Aorta (tissue), 5 donors: ENCODE data around the gene ANKRD34C. TPM values are rescaled to one million over a fixed set of nuclear protein-coding genes. Genes with fewer than 3 reads are reported as not detected.
A peak's percentile ranks its signal among the peaks of the same experiment; 100 is the strongest.

ENCODE experiments used
- ATAC-seq: fragments of 200-7000 bp; cut with Tn5 transposase; one replicate; pipeline ENCODE4 v1.9.1; 2022; ENCODE audit warnings: moderate library complexity; ENCODE audit not compliant: low FRiP score
- DNase-seq, 2 donors: peaks; one replicate each; pipeline ENCODE4 v3.0.0-alpha.2; 2020
- H3K27ac ChIP-seq, 2 donors: one replicate each; pipeline ENCODE4 v1.5.1; 2013; ENCODE audit warnings: low read length in 2 of 2, mild to moderate bottlenecking in 2 of 2, moderate library complexity in 2 of 2, control low read depth in 1 of 2, inconsistent platforms in 1 of 2, low read depth in 1 of 2
- H3K27me3 ChIP-seq, 2 donors: one replicate each; pipeline ENCODE4 v1.6.1; 2013; ENCODE audit warnings: control low read depth in 1 of 2, low read length in 1 of 2, mild to moderate bottlenecking in 1 of 2, moderate library complexity in 1 of 2; ENCODE audit not compliant: insufficient read depth in 2 of 2, control insufficient read depth in 1 of 2
- H3K36me3 ChIP-seq, 2 donors: one replicate each; pipeline ENCODE4 v1.6.1; 2013; ENCODE audit warnings: control low read depth in 1 of 2, low read length in 1 of 2, mild to moderate bottlenecking in 1 of 2; ENCODE audit not compliant: insufficient read depth in 2 of 2, control insufficient read depth in 1 of 2
- H3K4me1 ChIP-seq, 2 donors: one replicate each; pipeline ENCODE4 v1.6.1; 2013; ENCODE audit warnings: low read length in 2 of 2, control low read depth in 1 of 2, mild to moderate bottlenecking in 1 of 2, moderate library complexity in 1 of 2; ENCODE audit not compliant: insufficient read depth in 2 of 2, control insufficient read depth in 1 of 2
- H3K4me3 ChIP-seq, 2 donors: one replicate each; pipeline ENCODE4 v1.5.1; 2013; ENCODE audit warnings: low read length in 2 of 2, control low read depth in 1 of 2, mild to moderate bottlenecking in 1 of 2
- H3K9me3 ChIP-seq: one replicate; pipeline ENCODE4 v1.6.1; 2013; ENCODE audit warnings: mild to moderate bottlenecking, low read length; ENCODE audit not compliant: control insufficient read depth
- WGBS, 2 donors: extraction: QIAGEN DNeasy Blood & Tissue Kit; methylation state at CpG; one replicate each; pipeline ENCODE4 v1.1.7; 2013; 5-methylcytosine and 5-hydroxymethylcytosine counted together
- intact Hi-C, 2 donors: fragments of 100-400 bp; cut with DNase I; formaldehyde crosslinking; loops; one replicate each; pipeline versions ENCODE4 v1.14.2 to v1.15.0; 2022
- polyA plus RNA-seq, 2 donors: library from polyadenylated mRNA; stranded (reverse); fragments of 200-250 nt; gene quantifications; one replicate each; pipeline ENCODE4 v1.2.3, GENCODE V29; 2013
- total RNA-seq, 2 donors: library from RNA; stranded (reverse); fragmentation: NEBNext Ultra II Directional; extraction: Animal tissue kit (Norgen Biotek cat#: 25700); gene quantifications; one replicate each; pipeline ENCODE4 v1.2.1, GENCODE V29; 2021
- donor health status: healthy with polysubstance abuse.
- donor health status: Bipolar disorder and iron deficiency.
- donor health status: DM: no; HTN: no; CAD: no.
- donor health status: DM: no; HTN: no; CAD: no.
- donor health status: DM: yes; HTN: yes; CAD: no.

ANKRD34C gene
- total and polyA plus RNA-seq, 4 donors = 0.30 to 0.42 TPM; not detected in 2

- no peaks in the 10 kb centered on the region for H3K36me3 ChIP-seq
- no peaks in the 10 kb centered on the region for H3K27me3 ChIP-seq
- no peaks in the 10 kb centered on the region for H3K4me1 ChIP-seq
- intact Hi-C loops = no loop called here
- 18 to 20% methylated on average over 3 of the region's 3 CpGs for WGBS, 2 donors
- DNase-seq = no peak
- peak; percentile 54 for ATAC-seq
- H3K9me3 ChIP-seq = no peaks in the 10 kb centered on the region
- no peak overlapping the region for H3K4me3 ChIP-seq
- no peak overlapping the region for H3K27ac ChIP-seq
Observed at GRCh38 chr15:79265987-79266579, 16.4 kb upstream of the ANKRD34C start.

- peak; percentile 72 for ATAC-seq
- peaks cover 0 to 4% of the 10 kb centered on the region in 2 donors for H3K27me3 ChIP-seq
- H3K4me1 ChIP-seq = no peaks in the 10 kb centered on the region
- DNase-seq = peak; percentile 54 to 85
- H3K27ac ChIP-seq = no peak overlapping the region
- intact Hi-C loops = no loop called here
- WGBS, 2 donors = 9 to 11% methylated on average over 46 of the region's 46 CpGs
- no peaks in the 10 kb centered on the region for H3K36me3 ChIP-seq
- H3K9me3 ChIP-seq = no peaks in the 10 kb centered on the region
- H3K4me3 ChIP-seq = no peak overlapping the region
Observed at GRCh38 chr15:79283252-79284048, 928 bp downstream of the ANKRD34C start.

GRCh38 chr15:79290642-79291275 lies 8.2 kb downstream of the ANKRD34C start:
- no peak overlapping the region for H3K4me3 ChIP-seq
- no peak overlapping the region for H3K27ac ChIP-seq
- no peak for DNase-seq
- no peaks in the 10 kb centered on the region for H3K36me3 ChIP-seq
- 70 to 77% methylated on average over 6 of the region's 6 CpGs for whole genome bisulfite sequencing, 2 donors
- no peaks in the 10 kb centered on the region for H3K9me3 ChIP-seq
- no peak for ATAC-seq
- no peaks in the 10 kb centered on the region for H3K27me3 ChIP-seq
- H3K4me1 ChIP-seq = no peaks in the 10 kb centered on the region
- intact Hi-C loops = no loop called here

GRCh38 chr15:79292011-79292410 lies 9.5 kb downstream of the ANKRD34C start:
- Histone ChIP-seq H3K27me3 (no peaks in the 10 kb centered on the region), H3K4me1 (no peaks in the 10 kb centered on the region), H3K36me3 (no peaks in the 10 kb centered on the region), H3K4me3 (no peak overlapping the region), H3K27ac (no peak overlapping the region), H3K9me3 (no peaks in the 10 kb centered on the region)
- WGBS, 2 donors = 82 to 83% methylated on average over 4 of the region's 4 CpGs
- DNase-seq (no peak), ATAC-seq (no peak)
- intact Hi-C loops = no loop called here

GRCh38 chr15:79294075-79294474 lies 11.6 kb downstream of the ANKRD34C start:
- Histone ChIP-seq H3K4me1 (no peaks in the 10 kb centered on the region), H3K36me3 (no peaks in the 10 kb centered on the region), H3K9me3 (no peaks in the 10 kb centered on the region), H3K27me3 (no peaks in the 10 kb centered on the region), H3K4me3 (no peak overlapping the region), H3K27ac (no peak overlapping the region)
- WGBS, 2 donors = 68 to 71% methylated on average over 7 of the region's 7 CpGs
- DNase-seq (no peak), ATAC-seq (no peak)
- intact Hi-C loops = no loop called here

GRCh38 chr15:79296583-79296982 lies 14.1 kb downstream of the ANKRD34C start:
- H3K27me3 ChIP-seq = no peaks in the 10 kb centered on the region
- ATAC-seq (no peak), DNase-seq (no peak)
- H3K4me3 ChIP-seq = no peak overlapping the region
- no peaks in the 10 kb centered on the region for H3K9me3 ChIP-seq
- no peaks in the 10 kb centered on the region for H3K36me3 ChIP-seq
- intact Hi-C loops = no loop called here
- no peak overlapping the region for H3K27ac ChIP-seq
- WGBS, 2 donors = 44 to 49% methylated on average over 4 of the region's 4 CpGs
- no peaks in the 10 kb centered on the region for H3K4me1 ChIP-seq

GRCh38 chr15:79299126-79299840 lies 16.8 kb downstream of the ANKRD34C start:
- DNase-seq (no peak), ATAC-seq (no peak)
- Histone ChIP-seq H3K4me1 (no peaks in the 10 kb centered on the region), H3K36me3 (no peaks in the 10 kb centered on the region), H3K4me3 (no peak overlapping the region), H3K27me3 (no peaks in the 10 kb centered on the region), H3K27ac (no peak overlapping the region), H3K9me3 (no peaks in the 10 kb centered on the region)
- intact Hi-C loops = no loop called here
- WGBS, 2 donors = 82 to 83% methylated on average over 7 of the region's 7 CpGs

GRCh38 chr15:79299841-79300235 lies 17.3 kb downstream of the ANKRD34C start:
- WGBS, 2 donors = 52 to 61% methylated on average over 1 of the region's 1 CpG
- Histone ChIP-seq H3K36me3 (no peaks in the 10 kb centered on the region), H3K4me3 (no peak overlapping the region), H3K27ac (no peak overlapping the region), H3K4me1 (no peaks in the 10 kb centered on the region), H3K9me3 (no peaks in the 10 kb centered on the region), H3K27me3 (no peaks in the 10 kb centered on the region)
- no peak for DNase-seq
- no peak for ATAC-seq
- intact Hi-C loops = no loop called here
